ENCODE data around the gene SYT15.
"Not testable (repeated sequence)": the region's sequence is repeated elsewhere in the genome, so short reads cannot be mapped to it uniquely, and the experiment has no call there.

The SYT15 gene

DNA sequence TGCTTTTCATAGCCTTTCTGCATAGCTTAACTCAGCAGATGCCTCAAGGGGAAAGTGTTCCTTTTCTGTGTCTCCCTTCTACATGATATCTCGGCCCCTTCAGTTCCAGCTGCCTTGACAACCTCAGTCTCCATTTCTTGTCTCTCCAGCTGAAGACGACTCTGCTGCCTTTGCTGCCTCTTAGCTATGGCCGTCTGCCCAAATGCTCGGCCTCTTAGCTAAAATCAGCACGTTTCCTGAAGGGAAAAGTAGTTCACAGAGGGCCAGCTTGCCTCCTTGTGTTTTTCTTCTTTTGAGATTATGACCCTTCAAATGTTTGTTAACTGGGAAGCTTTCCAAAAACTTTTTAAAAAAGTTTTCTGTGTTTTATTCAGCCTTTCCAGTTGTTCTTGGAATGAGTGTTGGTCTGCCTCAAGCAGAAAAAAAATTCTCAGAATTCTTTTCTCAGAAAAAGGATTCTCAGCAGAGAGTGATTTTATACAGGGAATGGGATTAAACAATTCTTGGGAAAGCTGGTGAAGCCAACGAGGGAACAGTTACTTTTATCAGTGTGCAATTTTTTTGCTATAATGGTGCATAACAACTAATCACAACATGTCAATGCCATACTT lies 15.6 kb downstream of the SYT15 start:
- not testable (repeated sequence) for DNase-seq

DNA sequence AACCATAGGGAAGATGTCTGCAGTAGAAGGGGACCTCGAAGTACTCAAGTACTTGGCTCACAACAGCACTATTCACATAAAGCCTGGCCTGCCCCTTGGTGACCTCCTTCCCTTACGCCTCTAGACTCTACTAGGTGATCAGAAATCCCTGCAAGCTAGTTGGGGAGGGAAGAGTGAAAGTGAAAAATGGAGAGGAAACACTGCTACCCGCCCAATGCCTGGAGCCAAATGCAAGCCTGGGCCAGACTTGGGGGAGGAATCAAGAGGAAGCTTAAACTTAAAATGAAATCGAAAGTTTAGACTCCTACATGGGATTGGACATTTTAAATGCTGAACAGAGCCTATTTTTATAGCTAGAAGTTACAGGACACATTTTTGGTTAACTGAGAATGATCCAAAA lies 17.6 kb downstream of the SYT15 start:
- DNase-seq = not testable (repeated sequence)

DNA sequence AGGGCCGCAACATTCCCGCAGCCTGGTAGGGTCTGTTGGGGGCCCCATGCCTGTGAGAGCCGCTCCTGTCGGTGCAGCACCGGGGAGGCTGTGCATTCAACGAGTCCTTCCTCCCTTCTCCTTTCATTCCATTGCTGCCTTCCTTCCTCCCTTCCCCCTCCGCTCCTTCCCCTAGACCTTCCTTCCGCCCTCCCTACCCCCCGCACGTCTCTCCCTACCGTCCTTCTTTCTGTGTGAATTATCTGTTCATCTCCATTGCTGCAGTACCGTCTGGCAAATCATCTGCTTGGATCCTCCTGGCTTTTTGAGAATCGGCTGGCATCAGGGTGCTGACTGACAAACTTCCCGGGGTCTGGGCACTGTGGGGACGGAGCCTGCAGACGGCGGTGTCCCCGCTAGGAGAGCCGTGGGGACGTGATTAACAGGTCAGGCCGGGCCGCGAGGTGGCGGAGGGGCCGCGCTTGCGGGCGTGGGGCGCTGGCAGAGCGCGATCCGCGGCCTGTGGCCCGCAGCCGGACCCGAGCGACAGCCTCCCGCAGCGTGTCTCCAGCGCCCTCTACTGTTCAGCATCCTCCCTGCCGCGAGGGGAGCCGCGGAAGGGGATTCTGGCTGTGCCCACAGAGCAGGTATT lies 18.8 kb downstream of the SYT15 start:
- DNase-seq = not testable (repeated sequence)

DNA sequence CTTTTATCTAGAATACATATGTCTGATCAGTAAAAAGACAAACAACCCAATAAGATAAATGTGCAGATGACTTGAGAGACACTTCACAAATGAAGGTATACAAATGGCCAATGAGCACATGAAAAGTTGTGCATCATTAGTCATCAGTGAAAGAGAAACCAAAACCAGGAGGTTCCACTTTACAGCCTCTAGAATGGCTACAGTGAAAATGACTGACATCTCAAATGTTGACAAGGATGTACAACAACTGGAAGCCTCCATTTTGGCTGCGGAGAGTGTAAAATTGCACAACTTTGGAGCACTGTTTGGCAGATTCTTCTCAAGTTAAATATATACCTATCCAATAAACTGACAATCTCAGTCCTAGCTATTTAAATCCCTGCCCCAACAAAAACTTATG lies 21.6 kb downstream of the SYT15 start:
- not testable (repeated sequence) for DNase-seq

DNA sequence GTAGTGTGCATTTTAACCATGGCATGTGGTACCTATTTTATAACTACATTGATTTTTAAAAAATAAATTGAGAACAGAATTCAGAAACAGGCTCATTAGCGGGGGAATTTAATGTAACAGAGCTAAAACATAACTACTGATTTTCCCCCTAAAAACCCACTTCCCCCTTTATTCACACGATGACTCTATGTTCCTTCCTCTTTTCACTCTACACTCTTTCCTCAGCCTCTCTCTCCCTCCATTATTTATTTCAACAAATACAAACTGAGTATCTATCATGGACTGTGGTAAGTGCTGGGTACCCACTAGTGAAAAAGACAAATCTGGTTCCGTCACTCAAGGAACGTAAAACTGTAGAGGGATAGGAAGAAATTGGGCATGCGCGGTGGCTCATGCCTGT lies 36.6 kb downstream of the SYT15 start:
- DNase-seq = not testable (repeated sequence)

DNA sequence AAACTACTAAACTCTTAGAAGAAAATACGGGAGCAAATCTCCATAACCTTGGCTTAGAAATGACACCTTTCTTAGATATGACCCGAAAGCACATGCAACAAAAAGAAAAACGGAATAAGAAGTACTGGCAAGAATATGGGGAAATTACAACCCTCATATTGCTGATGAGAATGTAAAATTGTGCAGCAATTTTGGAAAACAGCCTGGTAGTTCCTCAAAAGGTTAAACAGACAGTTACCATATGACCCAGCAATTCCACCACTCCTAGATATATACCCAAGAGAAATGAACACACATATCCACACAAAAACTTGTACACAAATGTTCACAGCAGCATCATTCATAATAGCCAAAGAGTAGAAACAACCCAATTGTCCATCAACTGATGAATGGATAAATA lies 37.3 kb downstream of the SYT15 start:
- DNase-seq = not testable (repeated sequence)

DNA sequence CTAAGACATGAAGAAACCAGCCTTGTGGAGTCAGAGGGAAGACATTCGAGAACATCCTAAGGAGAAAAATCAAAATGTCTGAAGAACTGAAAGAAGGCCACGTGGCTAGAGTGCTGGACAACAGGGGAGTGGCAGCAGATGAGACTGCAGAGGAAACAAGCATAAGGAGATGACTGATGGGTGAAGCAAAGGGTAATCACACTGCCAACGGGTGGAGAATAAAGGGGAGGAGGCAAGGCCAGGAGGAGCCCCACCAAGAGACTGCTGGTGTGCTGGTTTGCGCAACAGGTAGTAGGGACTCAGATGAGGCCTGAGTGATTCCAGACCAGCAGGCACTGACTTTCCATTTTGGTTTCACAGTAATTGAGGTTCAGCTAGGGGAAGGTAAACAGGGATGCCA lies 38.2 kb downstream of the SYT15 start:
- not testable (repeated sequence) for DNase-seq

DNA sequence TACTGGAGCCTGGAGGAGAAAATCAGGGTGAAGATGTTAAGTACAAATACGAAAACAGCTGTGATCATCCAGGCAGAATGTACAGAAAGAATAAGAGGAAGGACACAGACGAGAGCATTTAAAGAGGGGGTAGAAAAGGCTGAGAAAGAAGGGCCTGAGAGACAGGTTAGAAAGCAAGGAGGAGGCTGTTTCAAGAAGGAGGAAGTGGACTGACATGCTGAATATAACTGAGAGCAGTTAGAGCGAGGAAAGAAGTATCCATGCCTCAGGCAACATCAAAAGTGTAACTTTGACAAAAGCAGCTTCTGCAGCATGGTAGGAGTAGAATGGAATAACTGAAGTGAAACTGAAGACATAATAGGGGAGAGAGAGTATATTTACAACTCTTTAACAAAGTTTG lies 39.0 kb downstream of the SYT15 start:
- not testable (repeated sequence) for DNase-seq

DNA sequence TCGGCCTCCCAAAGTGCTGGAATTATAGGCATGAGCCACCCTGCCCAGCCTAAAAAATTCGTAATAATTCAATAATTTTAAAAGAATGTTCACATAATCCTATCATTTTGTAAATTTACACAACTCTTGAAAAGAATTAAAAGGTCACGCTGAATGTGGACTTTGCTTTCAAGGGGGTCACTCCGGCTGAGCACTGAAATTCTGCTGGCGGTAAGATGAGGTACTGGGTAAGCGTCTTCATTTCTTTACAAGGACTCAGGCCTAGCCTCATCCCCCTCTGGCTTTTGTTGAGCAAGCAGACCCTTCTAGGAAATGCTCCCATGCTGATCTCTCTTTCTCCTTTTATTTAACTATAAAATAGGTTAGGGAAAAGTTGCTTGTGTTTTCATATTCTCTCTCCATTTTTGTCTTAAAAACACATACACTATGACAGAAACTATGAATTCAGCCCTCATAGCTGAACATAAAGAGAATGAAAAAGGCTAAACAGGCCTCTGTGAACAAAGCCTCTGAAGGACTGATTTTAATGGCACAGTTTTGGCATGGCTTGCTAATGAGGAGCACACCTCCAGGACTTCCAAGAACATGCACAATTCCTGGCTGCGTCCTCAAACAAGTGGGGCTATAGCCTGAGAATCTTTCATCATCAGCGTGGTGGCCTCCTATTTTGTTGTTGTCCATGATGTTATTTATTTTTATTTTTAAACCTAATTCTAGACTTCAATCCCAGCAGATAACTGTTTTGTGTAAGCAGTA lies 45.1 kb downstream of the SYT15 start:
- DNase-seq = not testable (repeated sequence)

DNA sequence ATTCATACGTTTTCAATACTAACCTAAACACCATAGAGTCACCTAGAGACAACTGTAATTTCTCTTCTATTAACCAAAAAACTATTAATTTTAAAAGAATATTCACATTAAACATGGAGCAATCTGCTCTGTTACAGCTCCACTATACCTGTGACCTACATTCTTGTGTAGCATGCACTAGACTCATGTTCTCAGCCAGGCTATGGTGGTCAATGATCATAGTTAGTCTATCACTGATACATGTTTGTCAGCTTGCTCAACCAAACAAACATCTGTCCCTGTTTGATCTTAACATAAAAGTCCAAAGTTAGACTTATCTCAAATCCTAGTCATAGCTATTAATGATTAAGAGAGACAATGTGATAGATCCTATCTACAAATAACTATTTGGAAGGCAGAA lies 50.9 kb downstream of the SYT15 start:
- not testable (repeated sequence) for DNase-seq

DNA sequence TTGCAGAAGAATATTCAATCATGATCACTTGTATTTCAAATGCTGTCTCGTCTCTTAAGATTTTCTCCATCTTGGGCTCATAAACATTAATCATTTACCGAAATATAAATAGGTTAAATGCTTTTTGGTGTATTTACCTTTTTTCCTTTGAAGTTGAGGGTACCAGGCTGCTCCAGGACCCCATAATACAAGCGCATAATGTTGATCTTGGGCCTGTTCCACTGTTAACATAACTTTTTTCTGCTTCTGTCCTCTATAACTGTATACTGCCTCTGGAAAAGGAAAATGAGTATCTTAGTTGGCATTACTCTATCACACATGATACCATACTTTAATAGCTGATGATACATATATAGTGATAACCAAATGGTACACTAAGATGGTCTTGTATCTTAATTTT lies 51.9 kb downstream of the SYT15 start:
- not testable (repeated sequence) for DNase-seq

DNA sequence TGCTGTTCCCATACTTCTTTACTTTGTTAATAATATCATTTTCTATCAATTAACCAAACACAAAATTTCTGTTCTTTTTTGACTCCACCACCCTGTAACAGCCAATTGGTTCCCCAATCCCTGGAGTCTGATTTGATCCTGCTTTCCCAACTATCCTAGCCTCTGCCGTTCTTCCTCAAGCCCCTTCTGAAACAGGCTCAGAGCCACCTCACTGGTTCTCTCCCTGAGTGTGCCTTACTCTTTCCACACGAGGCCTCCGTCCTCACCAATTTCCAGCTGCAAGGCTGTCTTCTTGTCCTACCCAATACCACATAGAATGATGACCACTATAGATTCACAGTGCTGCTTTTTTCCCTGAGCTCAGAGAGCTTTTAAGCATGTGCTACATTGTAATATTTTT lies 52.8 kb downstream of the SYT15 start:
- not testable (repeated sequence) for DNase-seq

DNA sequence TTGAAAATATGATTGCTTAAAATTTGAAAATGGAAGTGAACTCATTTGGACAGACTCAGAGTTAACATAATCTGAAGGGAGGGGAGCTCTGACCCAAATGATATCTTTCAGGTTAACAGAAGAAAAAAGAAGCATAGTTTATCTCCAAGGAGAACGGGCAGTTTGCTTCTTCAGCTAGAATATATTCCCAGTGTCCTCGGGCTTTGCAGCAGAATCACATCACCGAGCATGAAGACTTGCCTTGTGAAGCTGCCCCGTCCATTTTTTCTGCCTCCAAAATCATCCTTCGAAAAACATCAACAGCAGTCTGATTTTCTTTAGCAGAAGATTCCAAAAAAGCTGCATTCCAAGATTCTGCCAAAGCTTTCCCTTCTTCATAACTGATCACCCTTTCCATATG lies 55.8 kb downstream of the SYT15 start:
- not testable (repeated sequence) for DNase-seq

DNA sequence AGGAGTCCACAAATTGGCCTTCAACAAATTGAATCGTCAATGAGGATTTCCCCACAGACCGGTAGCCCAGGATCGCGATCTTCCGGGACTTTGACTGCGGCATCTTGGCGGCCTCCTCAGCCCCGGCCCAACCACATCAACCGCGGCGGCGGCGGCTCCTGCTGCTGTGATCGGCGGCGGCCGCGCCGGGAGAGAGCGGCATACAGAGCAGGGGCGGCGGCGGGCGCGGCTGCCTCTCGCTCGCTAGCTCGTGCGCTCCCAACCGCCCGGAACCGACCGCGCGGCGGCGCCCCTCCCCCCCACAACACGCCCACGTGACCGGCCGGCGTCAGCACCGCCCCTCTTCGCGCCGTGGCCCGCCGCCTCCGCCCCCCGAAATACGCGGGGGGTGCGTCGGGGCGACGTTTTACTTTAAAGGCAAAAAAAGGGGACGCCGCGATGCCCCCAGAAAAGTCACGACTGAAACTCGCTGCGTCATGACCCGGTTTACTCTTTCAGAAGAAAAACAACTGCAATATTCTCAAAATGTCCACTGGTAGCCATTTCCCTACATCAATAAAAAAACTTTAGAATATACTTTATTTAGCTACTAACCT lies 56.5 kb downstream of the SYT15 start:
- peak in 2 of 6 experiments; percentile 25 to 30 for DNase-seq

DNA sequence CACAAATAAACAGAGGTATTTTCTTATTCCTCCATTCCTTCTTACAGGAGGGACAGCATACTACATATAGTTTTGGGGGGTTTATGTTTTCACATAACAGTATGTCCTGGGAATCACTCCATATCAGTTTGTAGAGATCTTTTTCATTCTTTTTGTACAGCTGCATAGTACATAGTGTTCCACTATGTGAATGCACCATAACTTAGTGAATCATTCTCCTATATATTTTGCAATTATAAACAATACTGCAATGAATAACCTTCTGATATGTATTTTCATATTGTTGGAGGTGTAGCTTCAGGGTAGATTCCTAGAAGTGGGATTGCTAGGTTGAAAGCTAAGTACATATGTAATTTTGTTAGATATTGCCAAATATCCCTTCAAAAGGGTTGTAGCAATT lies 61.1 kb downstream of the SYT15 start:
- not testable (repeated sequence) for DNase-seq

Data from stimulated activated naive CD4-positive, alpha-beta T cell (primary cell).